Measurements from ENCODE around the gene MCUB.
A peak's percentile ranks its signal among the peaks of the same experiment; 100 is the strongest.

DNA sequence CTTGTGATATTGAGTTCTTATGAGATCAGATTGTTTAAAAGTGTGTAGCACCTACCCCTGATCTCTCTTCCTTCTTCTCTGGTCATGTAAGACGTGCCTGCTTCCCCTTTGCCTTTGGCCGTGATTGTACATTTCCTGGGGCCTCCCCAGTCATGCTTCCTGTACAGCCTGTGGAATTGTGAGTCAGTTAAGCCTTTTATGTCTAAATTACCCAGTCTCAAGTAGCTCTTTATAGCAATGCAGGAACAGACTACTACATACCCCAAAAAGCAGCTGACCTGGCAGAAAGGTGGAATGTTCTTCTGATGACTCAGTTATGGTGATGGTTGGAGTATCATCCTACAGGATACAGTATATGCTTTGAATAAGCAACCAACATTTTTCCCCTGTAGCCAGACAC lies 11.4 kb upstream of the MCUB start:
- TF ChIP-seq, protein P1, sequence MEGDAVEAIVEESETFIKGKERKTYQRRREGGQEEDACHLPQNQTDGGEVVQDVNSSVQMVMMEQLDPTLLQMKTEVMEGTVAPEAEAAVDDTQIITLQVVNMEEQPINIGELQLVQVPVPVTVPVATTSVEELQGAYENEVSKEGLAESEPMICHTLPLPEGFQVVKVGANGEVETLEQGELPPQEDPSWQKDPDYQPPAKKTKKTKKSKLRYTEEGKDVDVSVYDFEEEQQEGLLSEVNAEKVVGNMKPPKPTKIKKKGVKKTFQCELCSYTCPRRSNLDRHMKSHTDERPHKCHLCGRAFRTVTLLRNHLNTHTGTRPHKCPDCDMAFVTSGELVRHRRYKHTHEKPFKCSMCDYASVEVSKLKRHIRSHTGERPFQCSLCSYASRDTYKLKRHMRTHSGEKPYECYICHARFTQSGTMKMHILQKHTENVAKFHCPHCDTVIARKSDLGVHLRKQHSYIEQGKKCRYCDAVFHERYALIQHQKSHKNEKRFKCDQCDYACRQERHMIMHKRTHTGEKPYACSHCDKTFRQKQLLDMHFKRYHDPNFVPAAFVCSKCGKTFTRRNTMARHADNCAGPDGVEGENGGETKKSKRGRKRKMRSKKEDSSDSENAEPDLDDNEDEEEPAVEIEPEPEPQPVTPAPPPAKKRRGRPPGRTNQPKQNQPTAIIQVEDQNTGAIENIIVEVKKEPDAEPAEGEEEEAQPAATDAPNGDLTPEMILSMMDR (IDR thresholded peaks at IDR 0.05; ENCODE audit: extremely low read depth in 1 of 2, insufficient read depth in 1 of 2, low read depth in 1 of 2, low read length in 2 of 2): no peak
- peak; percentile 36 for TF ChIP-seq POLR2A (IDR thresholded peaks at IDR 0.05; ENCODE audit: low read depth, low read length)
- no peak for TF ChIP-seq EZH2 (IDR thresholded peaks at IDR 0.05; ENCODE audit: borderline replicate concordance, low read depth, low read length, severe bottlenecking)
- peak; percentile 89 for TF ChIP-seq POLR2AphosphoS5 (IDR thresholded peaks at IDR 0.05; ENCODE audit: insufficient read depth, low read depth, low read length)

All from endothelial cell of umbilical vein (primary cell).